ENCODE measurements around the gene FRMD4B.

FRMD4B gene

GRCh38 chr3:69364354-69364753 lies 21.5 kb downstream of the FRMD4B start:
- DNase-seq (ENCODE audit: low spot score) = no peak

GRCh38 chr3:69360690-69361089 lies 25.2 kb downstream of the FRMD4B start:
- DNase-seq (ENCODE audit: low spot score) = no peak

- DNase-seq (ENCODE audit: low spot score) = no peak
Measured at GRCh38 chr3:69359916-69360315, 26.0 kb downstream of the FRMD4B start.

DNA sequence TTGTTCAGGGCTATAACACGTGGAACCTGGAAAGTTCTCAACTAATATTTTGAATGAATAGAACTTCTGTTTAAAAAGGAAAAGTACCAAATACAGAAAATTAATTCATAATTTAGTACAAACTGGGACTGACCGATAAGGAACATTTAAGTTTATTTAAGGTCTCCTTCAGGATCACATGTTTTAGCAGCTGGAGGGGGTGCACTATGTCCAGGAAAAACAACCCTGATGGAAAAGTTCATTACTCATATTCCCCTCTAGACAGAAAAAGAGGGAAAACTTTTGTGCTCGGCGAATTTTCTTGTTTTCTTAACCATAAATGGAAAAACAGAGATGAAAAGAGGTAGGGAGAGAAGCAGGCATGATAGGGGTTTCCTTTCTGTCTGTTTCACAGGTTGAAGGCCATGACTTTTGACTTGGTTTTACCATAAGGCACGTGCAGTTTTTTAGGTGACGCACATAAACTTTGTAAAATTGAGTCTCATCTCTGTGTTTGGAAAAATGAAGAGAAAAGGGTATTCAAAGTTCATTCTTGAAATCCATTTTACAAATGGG lies 26.5 kb downstream of the FRMD4B start:
- DNase-seq (ENCODE audit: low spot score) = no peak

- no peak for DNase-seq (ENCODE audit: low spot score)
Measured at GRCh38 chr3:69357196-69357595, 28.7 kb downstream of the FRMD4B start.

DNA sequence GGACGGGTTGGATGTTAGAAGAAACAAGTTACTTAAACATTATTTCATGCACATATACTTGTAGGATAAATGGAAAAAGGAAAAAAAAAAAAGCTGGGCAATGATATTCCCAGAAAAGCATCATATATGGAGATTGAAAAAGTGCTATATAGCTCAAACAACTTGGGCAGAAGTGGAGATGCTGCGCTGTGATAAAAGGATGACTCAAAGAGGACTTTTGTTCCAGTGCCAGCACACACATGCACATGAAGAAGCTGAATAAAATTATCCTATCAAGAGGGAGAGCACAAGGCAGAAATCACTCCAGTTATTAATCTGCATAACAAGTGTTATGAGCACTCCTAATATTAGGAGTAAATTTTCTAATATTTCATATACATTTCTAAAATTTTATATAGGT lies 30.9 kb downstream of the FRMD4B start:
- DNase-seq (ENCODE audit: low spot score) = no peak

DNA sequence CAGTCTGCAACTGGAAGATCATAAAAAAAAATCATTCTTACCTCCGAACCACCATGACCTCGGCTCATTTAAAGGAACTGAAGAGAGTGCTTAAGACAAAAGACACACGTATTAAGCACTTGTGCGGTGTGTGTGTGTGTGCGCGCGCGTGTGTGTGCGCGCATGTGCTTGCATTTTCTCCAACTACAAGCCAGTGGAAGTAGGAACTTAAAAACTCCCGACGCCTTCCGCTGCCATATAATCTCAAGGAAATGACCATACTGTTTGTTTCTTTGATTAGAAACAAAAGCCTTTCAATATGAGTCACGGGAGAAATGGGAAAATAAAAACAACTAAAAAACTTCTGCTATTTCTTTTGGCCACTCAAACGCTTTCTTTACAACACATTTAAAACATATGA lies 32.4 kb downstream of the FRMD4B start:
- DNase-seq (ENCODE audit: low spot score) = no peak

DNA sequence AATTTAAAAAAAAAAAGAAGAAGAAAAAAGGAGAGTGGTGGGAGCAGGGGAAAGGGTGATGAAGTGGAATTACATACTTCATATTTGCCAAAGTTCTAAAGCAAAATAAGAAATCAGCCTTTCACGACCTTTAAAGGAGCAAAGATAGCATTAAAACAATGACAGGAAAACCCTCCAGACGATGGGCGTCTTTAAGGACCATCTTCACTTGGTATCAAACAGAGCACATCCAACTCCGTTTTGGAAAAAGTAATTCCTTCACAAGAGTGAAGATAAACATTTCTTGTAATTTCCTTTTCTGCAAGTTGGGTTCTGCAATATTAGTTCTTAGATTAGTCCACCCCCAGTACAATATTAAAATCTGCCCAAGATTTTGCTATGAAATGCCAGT lies 32.8 kb downstream of the FRMD4B start:
- DNase-seq (ENCODE audit: low spot score) = no peak

DNA sequence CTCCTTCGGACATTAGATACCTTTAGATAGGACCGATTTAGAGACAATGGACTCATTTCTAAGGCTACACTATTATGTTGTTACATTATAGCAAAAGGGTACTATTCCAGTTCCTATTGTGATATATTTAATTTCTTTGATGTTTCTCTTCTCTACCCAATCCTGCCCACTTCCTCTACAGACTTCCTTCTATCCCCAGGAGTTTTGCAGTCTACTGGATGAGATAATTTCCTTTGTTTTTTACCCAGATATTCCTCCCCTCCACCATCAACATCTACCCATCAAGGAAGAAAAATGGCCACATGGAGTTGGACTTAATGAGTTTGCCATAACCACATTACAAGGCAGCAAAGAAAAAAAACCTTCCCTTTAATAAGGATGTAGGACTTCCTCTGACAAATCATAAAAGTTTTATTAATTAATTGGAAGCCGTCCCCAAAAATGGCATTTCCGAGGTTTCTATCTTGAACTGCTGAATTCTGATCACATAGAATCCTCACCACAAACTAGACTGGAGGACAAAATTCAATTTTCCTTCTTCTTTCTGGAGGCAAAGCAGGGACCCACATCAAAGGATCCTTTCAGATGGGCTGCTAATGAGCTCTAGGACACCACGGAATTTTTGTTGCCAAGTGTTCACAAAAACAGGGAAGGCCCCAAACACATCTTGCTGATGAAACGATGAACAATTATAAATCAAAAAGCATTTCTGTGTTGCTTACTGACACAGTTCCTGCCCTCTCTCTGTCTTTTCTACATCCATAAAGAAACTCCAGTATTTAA lies 33.4 kb downstream of the FRMD4B start:
- DNase-seq (ENCODE audit: low spot score) = no peak

- no peak for DNase-seq (ENCODE audit: low spot score)
Measured at GRCh38 chr3:69343875-69344274, 42.0 kb downstream of the FRMD4B start.

- no peak for DNase-seq (ENCODE audit: low spot score)
Measured at GRCh38 chr3:69342074-69342473, 43.8 kb downstream of the FRMD4B start.

DNA sequence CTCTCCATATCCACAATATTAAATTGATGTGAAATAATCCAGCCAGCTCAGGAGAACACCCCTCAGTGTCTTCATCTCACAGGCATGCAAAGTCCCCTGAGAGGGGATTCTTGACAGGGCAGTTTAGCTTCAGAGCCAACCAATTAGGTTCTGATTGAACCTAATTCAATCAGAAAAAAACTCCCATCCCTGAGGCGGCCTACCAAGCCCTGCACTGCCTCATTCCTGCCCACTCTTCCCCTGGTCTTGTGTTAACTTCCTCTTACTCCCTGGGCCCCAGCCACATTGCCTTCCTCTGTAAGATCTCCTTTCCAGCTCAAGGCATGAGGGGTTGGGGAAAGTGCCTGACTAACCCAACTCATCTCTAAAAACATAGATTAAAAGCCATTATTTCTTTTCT lies 46.1 kb downstream of the FRMD4B start:
- no peak for DNase-seq (ENCODE audit: low spot score)

DNA sequence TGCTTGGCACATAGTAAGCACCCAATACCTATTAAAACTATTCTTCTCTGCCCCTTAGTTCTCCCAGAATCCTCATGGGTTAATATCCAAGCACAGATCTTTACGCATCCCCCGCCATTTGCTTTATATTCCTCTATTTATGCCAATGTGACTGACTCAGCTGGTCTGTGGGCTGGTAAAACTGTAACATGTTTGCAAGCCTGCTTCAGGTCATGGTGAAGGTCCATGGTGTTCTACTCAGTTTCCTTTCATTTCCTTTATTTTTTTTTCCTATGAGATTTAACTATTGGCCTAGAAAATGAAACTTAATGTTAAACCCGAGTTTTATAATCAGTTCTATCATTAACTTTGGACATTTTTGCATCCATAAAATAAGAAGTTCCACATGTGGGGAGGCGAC lies 47.0 kb downstream of the FRMD4B start:
- DNase-seq (ENCODE audit: low spot score) = no peak

DNA sequence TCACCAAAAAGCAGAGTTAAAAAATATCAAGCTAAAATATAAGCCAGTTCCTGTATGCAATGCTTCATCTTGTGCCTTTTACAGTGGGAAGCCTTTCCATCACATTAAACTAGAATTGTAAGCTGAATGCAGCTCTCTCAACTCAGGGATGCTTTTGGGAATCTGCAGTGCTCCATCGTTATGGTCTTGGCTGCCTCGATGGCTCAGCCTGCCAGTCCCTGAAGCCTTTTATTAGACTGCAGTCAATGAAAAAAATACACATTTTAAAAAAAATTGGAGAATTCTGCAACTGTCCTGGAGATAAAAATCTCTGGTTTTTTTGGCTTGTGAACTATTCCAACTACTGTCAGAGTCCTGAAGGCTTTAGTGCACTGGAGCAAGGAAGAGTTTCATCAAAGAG lies 53.0 kb downstream of the FRMD4B start:
- DNase-seq (ENCODE audit: low spot score) = no peak

DNA sequence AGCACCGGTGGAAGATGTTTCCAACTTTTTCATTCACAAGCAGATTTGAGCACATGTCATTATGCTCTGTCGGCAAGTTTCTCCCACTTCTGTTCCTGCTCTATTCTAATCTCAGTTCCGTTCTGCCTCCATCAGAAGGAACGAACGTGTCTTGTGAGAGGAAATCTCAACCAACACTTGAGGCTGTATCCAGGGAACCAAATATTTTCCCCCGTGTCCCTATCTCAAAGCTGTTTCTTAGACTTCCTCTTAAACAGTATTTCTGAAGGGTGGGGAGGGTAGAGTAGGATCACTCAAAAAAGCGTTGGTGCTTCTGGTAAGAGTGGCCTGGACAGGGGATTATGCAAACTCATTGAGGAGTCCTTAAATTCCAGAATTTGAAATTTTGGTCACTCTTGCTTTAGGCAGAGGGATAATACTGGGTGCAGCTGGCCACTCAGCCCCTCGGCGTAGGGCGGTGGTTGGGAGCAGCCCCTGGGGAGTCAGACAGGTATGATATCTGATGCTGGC lies 54.9 kb downstream of the FRMD4B start:
- DNase-seq (ENCODE audit: low spot score) = no peak

DNA sequence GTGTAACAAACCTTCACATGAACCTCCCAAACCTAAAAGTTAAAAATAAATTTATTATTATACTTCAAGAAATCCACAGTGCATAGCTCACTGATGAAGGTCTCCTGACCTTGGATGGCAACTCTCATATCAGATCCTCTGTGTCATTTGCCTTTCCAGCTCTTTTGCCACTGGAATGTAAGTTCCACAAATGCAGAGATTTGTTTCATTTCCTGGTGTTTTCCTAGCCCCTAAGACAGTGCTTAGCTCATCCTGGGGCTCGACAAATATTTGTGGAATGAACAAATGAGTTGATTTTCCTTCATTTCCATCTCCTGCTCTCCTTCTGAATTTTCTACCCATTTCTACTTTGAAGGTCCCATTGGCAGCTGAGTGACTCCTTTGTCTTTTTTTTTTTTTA lies 56.0 kb downstream of the FRMD4B start:
- DNase-seq (ENCODE audit: low spot score) = no peak

GRCh38 chr3:69328963-69329302 lies 57.0 kb downstream of the FRMD4B start:
- DNase-seq (ENCODE audit: low spot score) = no peak

GRCh38 chr3:69328103-69328962 lies 57.6 kb downstream of the FRMD4B start:
- DNase-seq (ENCODE audit: low spot score) = no peak

DNA sequence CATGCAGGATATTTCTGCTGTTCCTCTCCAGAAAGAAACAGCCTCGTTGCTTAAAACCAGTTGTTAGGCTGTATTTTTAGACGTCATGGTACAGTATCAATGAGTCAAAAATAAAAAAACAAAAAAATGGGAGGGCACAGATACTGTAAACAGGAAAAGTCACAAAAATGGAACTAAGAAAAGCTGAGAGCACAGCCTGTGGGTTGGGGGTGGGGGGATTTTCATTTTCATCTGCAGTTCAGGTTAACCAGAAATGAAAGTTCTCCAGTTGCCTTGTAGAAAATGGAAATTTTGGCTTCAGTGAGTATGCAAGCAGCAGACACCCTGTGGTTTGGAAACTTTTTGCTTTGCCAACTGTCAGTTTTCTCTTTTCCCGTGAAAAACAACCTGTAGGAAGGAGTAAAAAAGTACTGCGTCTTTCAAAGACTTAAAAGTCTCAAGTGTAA lies 59.0 kb downstream of the FRMD4B start:
- no peak for DNase-seq (ENCODE audit: low spot score)

DNA sequence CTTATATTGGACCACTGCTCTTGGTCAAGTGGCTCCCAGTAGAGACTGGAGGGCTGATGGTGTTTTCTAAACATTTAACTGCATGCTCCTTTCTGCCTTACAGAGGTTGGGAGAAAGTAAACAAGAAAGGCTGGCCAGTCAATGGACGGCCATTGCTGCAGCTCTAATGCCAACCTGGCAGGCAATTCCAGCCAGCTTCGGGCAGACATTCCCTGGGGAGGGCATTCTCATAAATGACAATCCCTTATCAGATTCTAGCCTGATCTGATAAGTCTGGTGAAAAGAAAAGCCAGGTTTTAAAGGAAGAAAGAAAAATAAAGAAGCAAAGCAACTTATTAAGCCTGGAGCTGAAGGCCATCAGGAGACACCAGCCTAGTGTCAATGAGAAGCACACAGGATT lies 60.7 kb downstream of the FRMD4B start:
- DNase-seq (ENCODE audit: low spot score) = no peak

DNA sequence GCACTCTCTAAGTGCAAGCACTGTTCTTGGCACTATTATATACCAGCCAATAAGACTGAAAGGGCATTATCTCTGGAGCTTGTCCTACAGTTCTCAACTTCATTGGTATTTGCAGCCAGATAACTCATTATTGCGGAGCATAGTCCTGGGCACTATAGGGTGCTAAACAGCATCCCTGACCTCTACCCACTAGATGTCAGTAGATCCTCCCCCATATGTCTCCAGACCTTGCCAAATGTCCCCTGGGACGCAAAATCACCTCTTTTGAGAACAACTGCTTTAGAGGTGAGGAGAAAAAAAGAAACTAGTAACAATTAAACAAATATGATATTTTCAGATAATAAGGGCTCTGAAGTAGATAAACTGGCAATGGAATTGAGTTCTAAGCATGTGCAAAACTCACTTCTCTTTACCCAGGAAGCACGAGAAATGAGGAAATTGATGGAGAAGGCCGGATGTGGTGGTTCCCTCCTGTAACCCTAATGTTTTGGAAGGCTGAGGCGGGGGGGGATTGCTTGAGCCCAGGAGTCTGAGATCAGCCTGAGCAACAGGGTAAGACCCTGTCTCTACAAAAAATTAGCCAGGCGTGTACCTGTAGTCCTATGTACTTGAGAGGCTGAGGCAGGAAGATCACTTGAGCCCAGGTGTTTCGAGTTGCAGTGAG lies 61.4 kb downstream of the FRMD4B start:
- DNase-seq (ENCODE audit: low spot score) = no peak

- no peak for DNase-seq (ENCODE audit: low spot score)
Measured at GRCh38 chr3:69323941-69324340, 61.9 kb downstream of the FRMD4B start.

Measured in hematopoietic multipotent progenitor cell treated with erythropoietin and hydrocortisone succinate and interleukin-3 and kit ligand, for 15 days (in vitro differentiated cells).